Mucosa of rectum (tissue), 2 donors: Measurements from ENCODE around the gene ANKRD13A.

Experiments used
- H3K27ac ChIP-seq, 2 donors: one replicate each; pipeline ENCODE4 v1.7.0; 2013; ENCODE audit warnings: inconsistent platforms in 2 of 2, low read depth in 2 of 2, low read length in 2 of 2
- H3K27me3 ChIP-seq, 2 donors: one replicate each; pipeline ENCODE4 v1.7.0; 2013; ENCODE audit warnings: low read length in 2 of 2; ENCODE audit not compliant: control insufficient read depth in 2 of 2, insufficient read depth in 2 of 2
- H3K36me3 ChIP-seq, 2 donors: one replicate each; pipeline ENCODE4 v1.7.0; 2013; ENCODE audit warnings: low read length in 2 of 2; ENCODE audit not compliant: control insufficient read depth in 2 of 2, insufficient read depth in 2 of 2
- H3K4me1 ChIP-seq, 2 donors: one replicate each; pipeline ENCODE4 v1.7.0; 2013; ENCODE audit warnings: low read length in 2 of 2, mild to moderate bottlenecking in 1 of 2; ENCODE audit not compliant: control insufficient read depth in 2 of 2, insufficient read depth in 2 of 2
- H3K4me3 ChIP-seq, 2 donors: one replicate each; pipeline ENCODE4 v1.7.0; 2013; ENCODE audit warnings: low read length in 2 of 2
- H3K9ac ChIP-seq, 2 donors: one replicate each; pipeline ENCODE4 v1.7.0; 2013; ENCODE audit warnings: low read length in 2 of 2, low read depth in 1 of 2, mild to moderate bottlenecking in 1 of 2
- H3K9me3 ChIP-seq, 2 donors: one replicate each; pipeline ENCODE4 v1.7.0; 2013; ENCODE audit warnings: low read length in 2 of 2; ENCODE audit not compliant: control insufficient read depth in 2 of 2
- donor health status: healthy.
- donor health status: Normal muscosa, but diverticular disease.

Gene ANKRD13A

DNA sequence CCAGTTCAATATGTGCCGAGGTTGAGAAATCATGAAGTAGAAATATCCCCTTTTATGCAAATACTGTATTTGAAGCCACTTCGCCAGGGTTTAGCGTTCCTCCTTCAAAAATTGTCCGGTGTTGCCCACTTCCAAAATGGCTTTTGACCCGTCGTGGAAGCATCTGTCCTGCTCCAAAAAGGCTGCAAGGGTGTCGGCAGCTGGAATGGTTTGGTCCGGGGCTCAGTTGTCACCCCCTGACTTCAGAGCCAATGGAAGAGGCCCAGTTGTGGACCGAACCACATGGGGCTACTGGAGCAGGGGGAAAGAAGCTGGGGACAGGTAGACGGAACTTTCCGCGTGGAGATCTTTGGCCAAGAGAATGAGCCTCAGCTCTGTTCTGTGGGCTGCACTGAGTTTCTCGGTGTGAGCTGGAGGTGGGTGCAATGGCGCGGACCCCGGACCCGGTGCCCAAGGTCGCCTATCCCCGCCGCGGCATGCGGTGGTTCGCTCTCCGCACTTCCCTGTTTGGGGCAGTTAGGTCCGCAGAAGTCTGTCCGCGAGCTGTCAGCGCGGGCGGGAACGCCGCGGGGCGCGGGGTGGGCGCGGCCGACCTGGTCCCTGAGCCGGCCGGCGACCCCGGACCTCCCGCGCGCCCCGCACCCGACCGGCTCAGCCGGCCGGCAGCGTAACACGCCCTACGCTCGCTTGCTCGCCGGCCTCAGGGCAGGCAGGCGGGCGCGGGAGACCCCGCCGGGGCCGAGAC is at the start of gene ANKRD13A:
Gene ANKRD13A, plus strand, starts transcription at position 527 of the 745 bp plus-strand sequence. CDS start 259 bp downstream, outside the sequence.
- no peaks in the 10 kb centered on the region for H3K36me3 ChIP-seq
- H3K27me3 ChIP-seq: no peaks in the 10 kb centered on the region
- peaks cover 25 to 31% of the 10 kb centered on the region in 2 donors for H3K4me1 ChIP-seq
- peak within 1 kb of the TSS; percentile 86 to 90 for H3K9ac ChIP-seq
- peak within 1 kb of the TSS; percentile 75 to 94 for H3K4me3 ChIP-seq
- peak within 1 kb of the TSS; percentile 80 to 85 for H3K27ac ChIP-seq
- no peaks in the 10 kb centered on the region for H3K9me3 ChIP-seq

DNA sequence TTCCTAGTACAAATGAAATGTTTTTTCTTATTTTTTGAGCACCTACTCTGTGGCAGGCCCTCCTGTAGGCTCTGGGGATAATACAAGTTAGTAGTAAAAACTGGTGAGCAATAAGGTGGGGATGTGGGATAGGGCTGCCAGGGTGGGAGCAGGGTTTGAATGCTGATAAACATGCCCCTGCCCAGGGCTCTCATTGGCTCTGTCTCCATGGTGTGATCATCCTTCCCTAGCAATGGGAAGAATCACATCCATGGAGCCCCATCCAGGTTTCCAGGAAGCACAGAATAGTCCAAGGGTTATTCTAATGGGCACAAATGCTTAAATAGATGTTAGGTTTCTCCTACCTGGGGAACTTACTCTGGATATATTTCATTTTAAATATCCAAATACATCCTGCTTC is 48.6 kb upstream of the ANKRD13A start:
- no peak overlapping the region for H3K4me3 ChIP-seq
- H3K4me1 ChIP-seq: peaks cover 17 to 20% of the 10 kb centered on the region in 2 donors
- H3K27ac ChIP-seq: no peak overlapping the region
- H3K36me3 ChIP-seq: peaks cover 44 to 53% of the 10 kb centered on the region in 2 donors
- no peaks in the 10 kb centered on the region for H3K27me3 ChIP-seq
- no peak overlapping the region for H3K9ac ChIP-seq
- no peaks in the 10 kb centered on the region for H3K9me3 ChIP-seq

DNA sequence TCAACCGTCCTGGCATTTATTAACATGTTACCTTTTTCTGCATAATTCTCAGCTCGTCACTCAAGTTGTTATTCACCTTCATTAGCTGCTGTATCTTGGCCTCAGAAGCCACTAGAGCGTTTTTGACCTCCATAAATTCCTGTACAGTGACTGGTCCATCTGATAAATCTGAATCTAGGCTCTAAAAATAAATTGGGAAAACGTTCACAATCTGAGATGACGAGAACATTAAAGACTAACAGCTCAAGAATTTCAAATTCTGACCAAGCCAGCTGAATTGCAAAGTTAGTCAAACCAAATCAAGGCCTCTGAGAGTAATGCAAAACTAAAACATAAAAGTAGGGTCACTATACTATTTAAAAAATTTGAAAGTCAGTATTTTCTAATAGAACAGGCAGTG is 48.1 kb upstream of the ANKRD13A start:
- Histone ChIP-seq H3K9ac (no peak overlapping the region), H3K4me1 (peaks cover 17 to 20% of the 10 kb centered on the region in 2 donors), H3K27me3 (no peaks in the 10 kb centered on the region), H3K4me3 (no peak overlapping the region), H3K36me3 (peaks cover 46 to 55% of the 10 kb centered on the region in 2 donors), H3K27ac (no peak overlapping the region), H3K9me3 (no peaks in the 10 kb centered on the region)

DNA sequence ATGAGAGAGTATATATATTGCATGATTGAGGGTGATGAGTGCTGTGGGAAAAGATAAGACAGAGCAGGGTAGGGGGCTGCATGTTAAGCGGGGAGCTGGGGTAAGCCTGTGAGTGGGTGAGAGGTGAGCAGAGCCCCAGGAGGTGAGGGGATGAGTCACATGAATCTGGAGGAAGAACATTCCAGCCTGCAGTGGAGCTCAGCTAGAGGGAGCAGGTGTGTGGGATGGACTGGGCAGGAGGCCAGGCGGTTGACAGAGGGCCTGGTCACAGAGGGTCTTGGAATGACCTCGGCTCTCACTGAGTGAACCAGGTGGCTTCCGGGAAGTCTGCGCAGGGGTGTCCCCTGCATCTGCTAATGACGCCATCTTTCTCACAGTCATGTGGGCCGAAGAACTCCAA is 47.5 kb upstream of the ANKRD13A start:
- Histone ChIP-seq H3K36me3 (peaks cover 47 to 56% of the 10 kb centered on the region in 2 donors), H3K27ac (peak overlapping the region in 1 of 2 donors; percentile 33)

DNA sequence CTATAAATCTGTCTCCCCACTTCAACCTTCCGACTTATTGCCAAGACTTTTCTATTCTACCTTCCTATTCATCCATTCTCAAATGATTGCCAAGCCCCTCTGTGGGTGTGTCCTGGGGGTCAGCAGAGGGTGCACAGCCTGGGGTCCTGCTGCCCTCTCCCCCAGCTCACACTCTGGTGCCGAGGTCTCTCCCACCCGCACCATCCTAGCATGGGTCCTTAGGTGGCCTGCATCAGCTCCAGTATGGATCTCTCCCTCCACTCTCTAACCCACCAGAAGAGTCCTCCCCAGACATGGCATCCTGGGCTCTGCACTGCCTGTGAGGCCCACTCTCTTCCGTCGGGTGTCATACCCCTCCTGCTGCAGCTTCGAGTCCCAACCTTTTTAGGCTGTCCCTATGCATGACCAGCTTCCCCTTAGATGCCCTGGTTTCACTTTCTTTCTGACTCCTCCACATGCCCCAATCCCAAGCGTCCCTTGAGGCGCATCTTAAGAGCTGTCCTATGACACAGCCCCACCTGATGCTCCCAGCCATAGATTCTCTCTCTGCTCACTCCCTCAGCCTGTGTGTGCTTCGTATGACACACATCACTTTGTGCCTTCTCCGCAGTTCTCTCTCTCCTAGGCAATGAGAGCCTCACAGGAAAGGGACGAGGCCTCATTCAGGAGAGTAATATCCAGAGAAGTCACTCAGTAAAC is 46.9 kb upstream of the ANKRD13A start:
- no peaks in the 10 kb centered on the region for H3K27me3 ChIP-seq
- H3K9me3 ChIP-seq: no peaks in the 10 kb centered on the region
- H3K4me3 ChIP-seq: no peak overlapping the region
- peak overlapping the region in 1 of 2 donors; percentile 33 for H3K27ac ChIP-seq
- peaks cover 42 to 55% of the 10 kb centered on the region in 2 donors for H3K36me3 ChIP-seq
- peaks cover 14 to 15% of the 10 kb centered on the region in 2 donors for H3K4me1 ChIP-seq
- no peak overlapping the region for H3K9ac ChIP-seq

More for the DNA sequence above, 47.5 kb upstream of the ANKRD13A start:
- no peaks in the 10 kb centered on the region for H3K9me3 ChIP-seq
- no peaks in the 10 kb centered on the region for H3K27me3 ChIP-seq
- H3K9ac ChIP-seq: no peak overlapping the region
- H3K4me3 ChIP-seq: no peak overlapping the region
- H3K4me1 ChIP-seq: peaks cover 17 to 20% of the 10 kb centered on the region in 2 donors

DNA sequence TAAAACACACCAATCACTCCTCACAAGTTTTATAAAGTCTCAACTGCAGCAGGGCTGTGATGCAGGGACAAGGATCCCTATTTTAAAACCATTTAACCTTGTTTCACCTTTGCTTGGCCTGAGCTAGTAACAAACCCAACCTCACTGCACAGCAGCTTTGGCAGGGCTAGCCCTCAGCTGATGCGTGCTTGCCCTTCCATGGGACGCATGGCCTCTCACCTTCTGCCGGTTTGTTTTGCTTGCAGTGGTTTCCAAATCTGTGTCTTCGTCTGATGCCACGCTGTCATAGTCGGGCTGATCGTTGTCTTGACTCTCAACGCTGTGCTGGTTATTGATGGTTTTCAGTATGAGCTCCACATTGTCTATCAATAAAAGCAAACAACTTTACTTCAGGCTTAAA is 46.4 kb upstream of the ANKRD13A start:
- Histone ChIP-seq H3K9ac (no peak overlapping the region), H3K4me1 (peaks cover 12% of the 10 kb centered on the region in 2 donors), H3K27ac (no peak overlapping the region), H3K9me3 (no peaks in the 10 kb centered on the region), H3K27me3 (no peaks in the 10 kb centered on the region), H3K4me3 (no peak overlapping the region), H3K36me3 (peaks cover 42 to 55% of the 10 kb centered on the region in 2 donors)

DNA sequence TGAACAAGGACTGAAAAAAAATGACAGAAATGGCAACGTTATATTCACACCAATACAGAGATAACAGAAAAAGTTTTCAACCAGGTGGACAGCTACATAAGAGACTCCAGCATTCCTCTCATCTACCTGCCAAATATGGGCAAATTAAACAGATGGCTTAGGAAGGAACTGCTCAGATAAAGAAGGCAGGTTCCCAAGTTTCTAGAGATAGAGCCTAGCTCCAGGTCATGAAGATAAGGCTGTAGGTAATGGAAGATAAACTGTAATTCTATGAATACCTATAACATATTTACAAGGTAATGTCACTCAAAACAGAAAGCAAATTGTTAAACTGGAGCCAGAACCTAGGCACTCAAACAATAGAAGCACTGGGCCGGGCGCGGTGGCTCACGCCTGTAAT is 45.6 kb upstream of the ANKRD13A start:
- peaks cover 42 to 56% of the 10 kb centered on the region in 2 donors for H3K36me3 ChIP-seq
- no peak overlapping the region for H3K4me3 ChIP-seq
- H3K27me3 ChIP-seq: no peaks in the 10 kb centered on the region
- peaks cover 5 to 6% of the 10 kb centered on the region in 2 donors for H3K4me1 ChIP-seq
- no peak overlapping the region for H3K27ac ChIP-seq
- no peaks in the 10 kb centered on the region for H3K9me3 ChIP-seq
- no peak overlapping the region for H3K9ac ChIP-seq

DNA sequence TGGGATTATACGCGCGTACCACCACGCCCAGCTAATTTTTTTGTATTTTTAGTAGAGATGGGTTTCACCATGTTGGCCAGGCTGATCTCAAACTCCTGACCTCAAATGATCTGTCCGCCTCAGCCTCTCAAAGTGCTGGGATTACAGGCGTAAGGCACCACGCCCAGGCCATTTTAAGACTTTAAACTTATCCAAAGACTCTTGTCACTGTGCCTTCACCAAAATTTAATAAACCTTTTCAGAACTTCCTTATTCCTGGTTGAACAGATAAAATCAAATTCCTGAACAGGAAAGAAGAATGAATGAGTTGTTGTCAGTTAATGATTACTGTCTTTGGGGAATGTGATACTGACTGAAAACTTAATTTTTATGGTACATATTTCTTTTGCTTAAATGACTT is 40.9 kb upstream of the ANKRD13A start:
- no peak overlapping the region for H3K4me3 ChIP-seq
- peaks cover 12 to 48% of the 10 kb centered on the region in 2 donors for H3K36me3 ChIP-seq
- no peaks in the 10 kb centered on the region for H3K27me3 ChIP-seq
- H3K4me1 ChIP-seq: peaks cover 3 to 5% of the 10 kb centered on the region in 2 donors
- no peak overlapping the region for H3K9ac ChIP-seq
- H3K9me3 ChIP-seq: no peaks in the 10 kb centered on the region
- no peak overlapping the region for H3K27ac ChIP-seq

DNA sequence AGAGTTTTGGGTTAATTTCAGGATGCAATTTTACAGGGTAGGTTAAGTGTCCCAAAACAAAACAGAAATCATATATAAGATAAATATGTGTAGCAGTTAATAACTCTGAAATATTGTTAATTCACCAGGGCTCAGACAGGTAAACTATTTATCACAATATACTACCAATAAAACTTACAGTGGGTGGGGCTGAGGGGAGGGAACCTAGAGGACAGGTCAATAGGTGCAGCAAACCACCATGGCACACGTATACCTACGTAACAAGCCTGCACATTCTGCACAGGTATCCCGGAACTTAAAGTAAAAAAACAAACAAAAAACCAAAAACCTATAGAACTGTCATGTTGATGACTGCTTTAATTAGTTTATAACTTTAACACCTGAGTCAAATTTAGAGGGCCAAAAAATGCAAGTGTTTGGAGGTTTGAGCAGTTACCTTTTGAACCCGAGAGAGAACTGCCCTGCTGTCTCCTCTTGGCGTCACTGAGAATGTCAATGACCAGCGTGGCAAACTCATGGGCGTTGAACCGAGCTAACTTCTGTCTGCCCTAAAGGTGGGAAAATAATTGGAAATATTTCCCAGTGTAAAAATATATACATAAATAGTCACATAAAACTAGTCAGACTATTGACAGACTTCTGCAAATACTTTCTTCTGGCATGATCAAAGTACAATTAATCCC is 39.7 kb upstream of the ANKRD13A start:
- no peak overlapping the region for H3K9ac ChIP-seq
- H3K36me3 ChIP-seq: peaks cover 10 to 50% of the 10 kb centered on the region in 2 donors
- H3K9me3 ChIP-seq: no peaks in the 10 kb centered on the region
- H3K4me1 ChIP-seq: peaks cover 13% of the 10 kb centered on the region in 2 donors
- no peaks in the 10 kb centered on the region for H3K27me3 ChIP-seq
- no peak overlapping the region for H3K27ac ChIP-seq
- no peak overlapping the region for H3K4me3 ChIP-seq

DNA sequence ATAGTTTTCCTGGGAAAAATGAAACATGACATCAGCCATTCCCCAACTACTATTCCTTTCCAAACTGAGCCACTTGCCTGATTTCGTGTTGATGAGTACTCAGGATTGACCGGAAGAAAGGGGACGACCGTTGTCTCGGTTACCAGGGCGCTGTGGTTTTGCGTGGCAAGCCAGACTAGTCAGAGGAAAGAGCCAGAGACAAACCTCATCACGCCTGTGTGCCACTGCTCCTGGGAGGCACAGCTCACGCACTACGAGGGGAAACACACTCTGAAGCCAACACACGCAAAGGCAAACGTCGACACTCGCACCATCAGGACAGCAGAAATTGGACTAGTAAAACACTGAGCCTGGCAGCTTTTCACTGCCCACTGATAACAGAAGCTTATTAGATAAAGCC is 38.0 kb upstream of the ANKRD13A start:
- Histone ChIP-seq H3K27ac (no peak overlapping the region), H3K9ac (no peak overlapping the region), H3K4me3 (no peak overlapping the region), H3K36me3 (peaks cover 15 to 56% of the 10 kb centered on the region in 2 donors), H3K9me3 (no peaks in the 10 kb centered on the region), H3K4me1 (peaks cover 13 to 17% of the 10 kb centered on the region in 2 donors), H3K27me3 (no peaks in the 10 kb centered on the region)
